Measurements from ENCODE around the gene ABLIM1.

Gene ABLIM1

DNA sequence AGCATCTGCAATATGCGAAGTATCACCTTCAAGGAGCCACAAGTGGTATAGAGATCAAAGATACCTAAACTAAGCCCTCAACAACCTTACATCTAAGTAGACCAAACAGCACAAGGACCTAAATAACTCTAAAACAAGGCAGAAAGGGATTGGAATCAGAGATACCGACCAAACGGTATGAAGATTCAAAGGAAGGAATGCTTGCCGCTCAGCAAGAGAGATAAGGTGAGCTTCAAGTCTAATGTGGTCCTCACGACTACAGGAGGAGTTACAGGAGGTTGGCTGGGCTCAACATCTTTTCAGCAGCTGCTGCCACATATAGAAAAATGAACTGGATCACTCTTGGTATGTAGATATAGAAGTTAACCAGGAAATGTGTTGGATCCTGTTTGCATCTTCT, 11.6 kb downstream of the ABLIM1 start:
- TF ChIP-seq GATA2 (IDR thresholded peaks at IDR 0.05; ENCODE audit: low read depth, low read length), result no peak
- TF ChIP-seq GATA3 (IDR thresholded peaks at IDR 0.05; ENCODE audit: low read depth, low read length), result no peak

DNA sequence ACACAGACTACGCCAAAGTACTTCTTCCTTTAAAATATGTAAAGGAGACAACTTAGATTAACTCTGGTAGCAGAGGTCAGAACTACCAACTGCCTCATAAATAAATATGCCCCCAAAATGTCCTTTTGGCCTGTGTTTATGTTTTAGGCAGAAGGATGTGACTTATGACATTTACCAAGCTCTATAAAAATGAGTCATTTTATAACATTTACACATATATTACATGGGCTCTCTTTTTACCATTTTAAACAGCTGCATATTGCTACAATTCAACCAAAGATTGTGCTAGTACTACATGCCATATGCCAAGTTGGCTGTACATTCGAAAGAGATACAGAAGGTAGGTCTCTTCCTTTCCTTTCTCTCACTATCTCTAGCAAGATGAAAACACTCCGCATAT, 12.4 kb downstream of the ABLIM1 start:
- no peak for TF ChIP-seq GATA3 (IDR thresholded peaks at IDR 0.05; ENCODE audit: low read depth, low read length)
- no peak for TF ChIP-seq GATA2 (IDR thresholded peaks at IDR 0.05; ENCODE audit: low read depth, low read length)

DNA sequence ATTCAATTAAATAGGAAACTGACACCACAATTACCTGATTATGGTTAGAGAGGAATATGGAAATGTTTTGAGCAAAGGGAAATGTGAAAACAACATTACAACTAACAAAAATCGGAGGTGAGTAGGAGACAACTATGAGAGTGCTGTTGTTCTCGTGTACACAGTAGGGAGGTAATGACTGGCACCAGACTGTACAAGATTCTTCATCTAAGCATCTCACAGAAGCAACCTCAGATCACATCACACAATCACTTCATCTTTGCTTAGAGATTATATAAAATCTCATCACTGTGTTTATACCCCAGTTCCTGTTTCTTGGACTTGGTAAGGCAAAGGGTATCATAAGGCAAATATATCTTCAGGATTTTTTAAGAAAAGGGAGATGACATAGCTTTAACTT, 14.9 kb downstream of the ABLIM1 start:
- TF ChIP-seq GATA3 (IDR thresholded peaks at IDR 0.05; ENCODE audit: low read depth, low read length), result no peak
- TF ChIP-seq GATA2 (IDR thresholded peaks at IDR 0.05; ENCODE audit: low read depth, low read length), result no peak

DNA sequence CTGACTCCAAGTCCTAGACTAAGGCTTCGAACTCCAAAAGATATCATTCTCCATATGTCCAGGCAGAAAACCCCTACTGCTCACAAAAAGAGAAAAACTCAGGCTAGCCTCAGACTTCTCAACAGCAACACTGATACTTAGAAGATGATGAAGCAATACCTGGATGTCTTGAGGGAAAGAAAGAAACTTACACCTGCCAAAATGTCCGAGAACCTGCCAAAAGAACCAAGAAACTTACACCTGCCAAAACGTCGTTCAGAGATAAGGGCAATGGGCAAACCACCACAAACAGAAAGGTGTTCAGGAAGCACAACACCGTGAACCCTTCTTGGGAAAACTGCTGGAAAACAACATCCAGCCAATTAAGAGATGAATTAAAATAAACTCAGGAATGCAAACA, 15.3 kb downstream of the ABLIM1 start:
- TF ChIP-seq GATA3 (IDR thresholded peaks at IDR 0.05; ENCODE audit: low read depth, low read length) (no peak), GATA2 (IDR thresholded peaks at IDR 0.05; ENCODE audit: low read depth, low read length) (no peak)

DNA sequence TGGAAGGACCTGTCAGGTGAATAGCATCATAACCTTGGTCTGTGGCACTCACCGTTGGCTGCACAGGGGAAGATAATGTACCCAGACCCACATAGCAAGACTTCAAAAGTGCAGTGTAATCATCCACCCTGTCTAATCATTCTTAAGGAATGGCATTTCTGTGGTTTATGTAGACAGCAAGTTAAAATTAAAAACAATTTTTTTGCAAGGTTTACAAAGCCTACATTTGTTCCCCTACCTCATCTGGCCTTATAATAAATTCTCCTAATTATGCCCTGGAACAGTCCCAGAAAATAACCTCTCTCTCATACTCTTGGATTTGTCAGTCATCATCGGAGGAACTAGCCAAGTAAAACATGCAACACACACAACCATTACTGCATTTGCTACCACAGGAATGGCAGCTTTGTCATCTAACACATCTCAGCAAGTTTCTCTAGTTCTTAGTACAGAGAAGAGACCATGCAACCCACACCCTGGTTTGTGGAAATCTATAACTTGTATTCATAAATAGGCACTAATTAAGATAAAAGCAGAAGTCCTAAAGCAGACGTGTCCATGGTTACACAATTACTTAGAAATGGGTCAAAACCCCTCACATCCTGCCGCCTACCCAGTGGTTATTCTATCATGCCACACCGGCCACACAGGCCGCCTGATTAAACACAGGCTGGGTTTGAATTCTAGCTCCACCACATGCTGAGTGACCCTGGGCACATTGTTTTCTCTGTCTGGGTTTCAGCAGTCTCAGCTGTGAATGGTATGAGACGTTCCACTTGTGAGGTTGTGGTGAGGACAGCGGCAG, 19.1 kb downstream of the ABLIM1 start:
- TF ChIP-seq GATA2 (IDR thresholded peaks at IDR 0.05; ENCODE audit: low read depth, low read length), result no peak
- TF ChIP-seq GATA3 (IDR thresholded peaks at IDR 0.05; ENCODE audit: low read depth, low read length), result no peak

DNA sequence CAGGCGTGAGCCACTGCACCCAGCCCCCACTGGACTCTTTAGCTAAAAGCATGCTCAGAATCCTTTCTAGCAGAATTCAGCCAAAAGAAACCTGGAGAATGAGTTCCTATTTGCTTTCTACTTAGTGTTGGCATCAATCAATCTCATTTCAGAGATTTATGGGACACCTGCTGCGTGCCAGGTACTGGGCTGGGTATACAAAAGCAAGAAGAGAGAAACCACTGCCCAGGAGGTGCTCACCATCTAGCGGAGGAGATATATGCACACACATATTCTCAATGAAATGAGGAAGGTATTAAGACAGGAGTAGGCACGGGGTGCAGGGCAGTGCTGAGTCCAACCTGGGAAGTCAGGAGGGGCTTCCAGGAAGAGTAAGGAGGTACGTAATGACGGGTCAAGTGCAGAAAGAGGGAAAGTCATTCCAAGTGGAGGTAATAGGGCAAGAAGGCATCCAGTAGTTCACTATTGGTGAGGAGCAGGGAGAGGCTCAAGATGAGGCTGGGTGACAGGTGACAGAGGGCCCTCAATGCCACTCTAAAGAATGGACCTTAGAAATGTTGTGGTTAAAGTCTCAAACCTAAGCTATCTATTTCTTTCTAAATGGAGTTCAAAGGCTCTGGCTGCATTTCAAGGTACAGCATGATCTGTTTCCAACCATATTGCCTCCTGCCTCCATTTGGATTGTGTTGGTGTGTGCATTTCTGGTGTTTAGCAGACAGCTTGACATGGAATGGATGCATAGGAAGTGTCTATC, 22.1 kb downstream of the ABLIM1 start:
- TF ChIP-seq GATA3 (IDR thresholded peaks at IDR 0.05; ENCODE audit: low read depth, low read length) (no peak), GATA2 (IDR thresholded peaks at IDR 0.05; ENCODE audit: low read depth, low read length) (no peak)

DNA sequence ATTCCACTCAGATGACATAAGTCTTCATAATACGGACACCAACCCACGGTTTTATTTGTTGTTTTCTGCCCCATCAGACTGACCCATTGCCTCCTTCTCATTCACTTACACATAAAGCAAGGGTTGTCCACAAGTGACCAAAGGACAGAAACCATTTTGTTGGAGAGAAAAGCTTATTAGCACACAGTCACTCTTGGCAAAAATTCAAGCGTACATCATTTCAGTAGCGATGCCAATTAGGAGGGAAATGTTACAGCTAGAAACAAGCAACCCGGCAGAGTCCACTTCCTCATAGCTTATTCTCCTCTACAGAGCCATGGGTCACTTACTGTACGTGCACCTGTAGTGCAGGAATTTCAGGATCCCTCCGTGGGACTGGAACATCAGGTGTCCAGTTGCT, 23.0 kb downstream of the ABLIM1 start:
- no peak for TF ChIP-seq GATA2 (IDR thresholded peaks at IDR 0.05; ENCODE audit: low read depth, low read length)
- no peak for TF ChIP-seq GATA3 (IDR thresholded peaks at IDR 0.05; ENCODE audit: low read depth, low read length)

DNA sequence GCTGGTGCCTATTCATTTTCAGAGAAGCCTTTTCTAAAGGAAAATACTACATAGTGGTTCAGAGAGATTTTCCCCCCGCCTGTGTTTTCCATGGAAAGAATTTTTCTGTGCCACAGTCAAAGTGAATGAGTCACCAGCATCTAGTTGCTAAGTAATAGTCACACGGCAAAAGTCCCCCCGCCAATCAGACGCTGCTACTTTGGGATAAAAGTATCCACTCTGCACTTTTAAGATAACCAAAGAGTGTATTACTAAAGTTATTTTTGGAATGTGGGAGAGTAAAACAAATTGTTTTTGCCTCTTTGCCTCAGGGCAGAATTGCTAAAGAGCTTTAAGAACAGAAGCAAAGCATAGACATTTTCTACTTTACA, 23.5 kb downstream of the ABLIM1 start:
- TF ChIP-seq GATA3 (IDR thresholded peaks at IDR 0.05; ENCODE audit: low read depth, low read length) (no peak), GATA2 (IDR thresholded peaks at IDR 0.05; ENCODE audit: low read depth, low read length) (no peak)

DNA sequence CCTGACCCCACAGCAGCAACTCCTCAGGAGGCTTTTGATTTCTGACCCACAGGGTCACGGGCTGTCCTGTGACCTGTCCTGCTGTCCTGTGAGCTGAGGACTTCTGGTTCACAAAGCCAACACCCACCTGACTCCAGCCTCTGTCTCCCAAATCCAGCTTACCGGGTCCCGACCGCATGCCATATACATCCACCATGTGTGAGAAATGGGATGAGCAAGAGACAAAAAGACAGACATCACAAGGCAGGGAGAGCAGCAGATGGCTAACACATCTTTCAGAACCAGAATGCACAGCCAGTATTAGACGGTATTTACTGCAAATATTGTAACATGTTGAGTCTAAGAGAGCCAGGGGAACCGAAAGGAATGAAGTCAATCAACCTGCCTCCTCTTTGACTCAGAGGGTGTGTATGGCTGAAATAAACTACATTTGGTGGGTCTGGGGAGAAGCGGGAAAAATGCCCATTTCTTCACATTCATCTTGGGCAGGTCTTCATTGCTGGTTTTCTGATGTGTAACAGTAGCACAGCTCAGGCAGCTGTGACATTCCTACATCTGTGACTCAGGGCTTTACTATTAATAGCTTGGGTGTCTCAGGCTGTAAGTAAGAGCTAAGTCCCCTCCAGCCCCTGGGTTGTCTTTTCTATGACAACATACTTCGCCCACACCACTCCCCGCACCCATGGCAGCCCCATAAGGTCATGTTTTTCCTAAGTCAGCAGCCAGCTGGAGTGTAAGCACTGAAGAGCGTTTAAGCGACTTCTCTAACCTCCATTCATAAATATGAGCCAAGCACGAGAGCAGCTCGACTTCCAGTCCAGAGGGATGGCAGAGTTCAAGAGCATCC, 25.0 kb downstream of the ABLIM1 start:
- TF ChIP-seq GATA2 (IDR thresholded peaks at IDR 0.05; ENCODE audit: low read depth, low read length) (no peak), GATA3 (IDR thresholded peaks at IDR 0.05; ENCODE audit: low read depth, low read length) (no peak)

DNA sequence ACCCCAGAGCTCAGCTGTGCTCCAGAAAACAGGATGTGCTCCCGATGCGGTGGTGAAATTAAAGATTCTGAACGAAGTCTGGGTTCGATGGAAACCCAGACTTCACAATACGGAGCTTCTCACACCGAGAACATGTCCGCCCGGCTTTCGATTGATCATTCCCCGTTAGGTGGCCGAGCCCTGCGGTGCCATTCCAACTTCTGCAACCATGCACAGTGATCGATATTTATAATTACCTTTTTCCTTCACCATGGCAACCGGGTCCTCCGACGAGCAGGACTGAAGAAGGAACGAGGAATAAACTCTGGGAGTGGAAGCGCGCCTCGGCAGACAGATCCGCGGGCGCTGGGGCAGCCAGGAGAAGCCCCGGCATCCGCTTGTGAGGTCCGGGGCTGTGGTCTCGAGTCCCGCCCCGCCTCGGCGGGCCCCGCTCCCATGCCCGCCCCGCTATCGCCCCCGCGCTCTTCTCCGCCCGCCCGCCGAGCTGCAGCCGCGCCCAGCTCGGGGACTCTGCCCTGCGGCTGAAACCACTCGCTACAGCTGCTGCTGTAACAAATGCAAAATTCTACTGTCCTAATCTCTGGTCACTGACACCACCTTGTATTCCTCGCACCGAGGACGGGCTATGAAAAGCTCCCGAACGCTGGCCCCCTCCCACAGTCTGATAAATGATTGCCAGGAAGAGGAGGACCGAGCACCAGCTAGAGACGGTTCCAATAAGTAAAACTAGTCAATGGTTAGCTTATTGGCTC, 26.2 kb downstream of the ABLIM1 start:
- no peak for TF ChIP-seq GATA3 (IDR thresholded peaks at IDR 0.05; ENCODE audit: low read depth, low read length)
- TF ChIP-seq GATA2 (IDR thresholded peaks at IDR 0.05; ENCODE audit: low read depth, low read length), result no peak

DNA sequence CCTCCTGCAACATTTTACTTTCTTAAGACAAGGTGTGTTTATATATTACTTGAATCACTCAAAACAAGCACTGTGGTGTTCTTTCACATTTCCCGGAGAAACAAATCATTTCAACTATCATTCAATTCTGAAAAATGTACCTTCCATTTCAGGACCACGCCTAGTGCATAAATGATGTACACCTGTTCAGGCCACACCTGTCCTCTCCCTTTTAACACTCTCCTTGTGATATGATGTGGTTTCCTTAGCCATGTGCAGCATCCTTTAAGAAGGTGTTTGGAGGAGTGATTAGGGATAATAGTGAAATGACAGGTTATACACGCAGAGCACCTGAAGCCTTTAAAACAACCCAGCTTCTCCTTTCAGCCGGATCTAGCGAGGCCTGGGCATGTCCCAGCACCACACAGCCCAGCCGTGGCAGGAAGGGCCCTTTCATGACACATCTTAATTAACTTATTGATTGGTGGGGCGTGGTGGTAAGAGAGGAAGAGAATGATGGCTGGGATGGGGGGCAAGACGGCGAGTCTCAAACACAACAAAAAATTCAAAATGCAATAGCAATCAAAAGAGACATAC, 26.9 kb downstream of the ABLIM1 start:
- TF ChIP-seq GATA2 (IDR thresholded peaks at IDR 0.05; ENCODE audit: low read depth, low read length) (no peak), GATA3 (IDR thresholded peaks at IDR 0.05; ENCODE audit: low read depth, low read length) (no peak)

DNA sequence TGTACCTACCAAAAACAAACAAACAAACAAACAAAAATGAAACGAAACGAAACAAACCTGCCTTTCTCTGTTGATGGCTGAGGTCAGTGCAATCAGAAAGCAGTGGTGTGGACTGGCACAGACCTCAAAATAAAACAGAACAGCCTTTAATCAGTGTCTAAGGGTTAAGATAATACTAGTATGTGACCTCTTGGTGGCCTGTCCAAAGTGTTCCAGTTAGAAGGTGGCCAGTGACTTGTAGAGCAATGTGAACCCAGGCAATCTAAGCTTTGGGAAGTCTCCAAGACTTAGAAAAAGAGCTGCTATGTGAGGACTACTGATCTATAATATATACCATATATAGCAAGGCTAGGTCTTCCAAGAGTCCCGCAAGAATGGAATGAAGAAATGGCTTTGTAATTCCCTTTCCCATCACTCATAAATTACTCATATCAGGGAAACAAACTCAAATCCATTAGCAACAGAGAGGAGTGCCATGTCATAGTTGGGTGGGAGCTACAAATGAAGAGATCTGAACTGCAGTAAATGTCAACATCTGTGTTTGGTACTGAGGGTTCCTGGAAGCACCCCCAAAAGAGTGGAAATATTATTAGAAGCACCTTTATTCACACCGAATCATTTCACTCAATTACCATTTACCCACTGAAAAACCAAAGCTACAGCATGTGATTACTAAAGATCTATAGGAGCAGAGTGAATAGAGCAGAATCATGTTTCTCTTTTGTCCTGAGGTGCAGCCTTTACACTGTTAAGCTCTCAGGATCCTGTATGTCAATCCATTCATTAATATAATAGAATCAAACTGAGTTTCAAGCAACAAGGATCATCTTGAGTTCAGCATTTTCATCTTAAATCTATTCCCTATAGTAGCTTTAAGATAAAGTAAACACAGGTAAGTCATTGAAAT, 28.0 kb downstream of the ABLIM1 start:
- TF ChIP-seq GATA2 (IDR thresholded peaks at IDR 0.05; ENCODE audit: low read depth, low read length), result no peak
- TF ChIP-seq GATA3 (IDR thresholded peaks at IDR 0.05; ENCODE audit: low read depth, low read length), result no peak
